CD4-positive, alpha-beta T cell (primary cell): ENCODE data around the gene ZNF638. TPM values are rescaled to one million over a fixed set of nuclear protein-coding genes. Genes with fewer than 3 reads are reported as not detected.
"Not testable (repeated sequence)": the region's sequence is repeated elsewhere in the genome, so short reads cannot be mapped to it uniquely, and the experiment has no call there.

Experiments used
- ATAC-seq: fragments of 200-7000 bp; cut with Tn5 transposase; one replicate; pipeline ENCODE4 v1.10.0; 2022; ENCODE audit warnings: mild to moderate bottlenecking; ENCODE audit not compliant: poor library complexity
- CTCF ChIA-PET: fragments of 350-600 bp; sonication (Branson Sonifier 250); formaldehyde crosslinking; loops from one replicate; lab custom pipeline; 2021; ENCODE audit warnings: antibody characterized with exemption, inconsistent platforms; lab: Charles Lee
- POLR2A ChIA-PET: fragments of 350-600 bp; sonication (Branson Sonifier 250); formaldehyde crosslinking; loops from one replicate; lab custom pipeline; 2021; ENCODE audit warnings: antibody characterized with exemption, inconsistent platforms; lab: Charles Lee
- DNase-seq, 14 experiments: peaks; one replicate each; pipeline ENCODE4 v3.0.0-alpha.2; 2013 to 2020; ENCODE audit warnings: mixed read lengths in 2 of 14
- H3K27ac ChIP-seq, 2 donors: one replicate each; pipeline versions ENCODE4 v1.5.1 to v1.7.0; 2013; ENCODE audit warnings: low read length in 2 of 2, low read depth in 1 of 2, mild to moderate bottlenecking in 1 of 2
- H3K27me3 ChIP-seq, 2 experiments: 1 replicate in 1 of 2; 2 replicates in 1 of 2; pipeline versions ENCODE4 v1.6.1 to v1.7.0; 2013; ENCODE audit warnings: low read length in 2 of 2, control low read depth in 1 of 2, mild to moderate bottlenecking in 1 of 2, moderate library complexity in 1 of 2; ENCODE audit not compliant: insufficient read depth in 2 of 2, control insufficient read depth in 1 of 2
- H3K36me3 ChIP-seq: one replicate; pipeline ENCODE4 v1.6.1; 2013; ENCODE audit warnings: low read length, control low read depth; ENCODE audit not compliant: insufficient read depth
- H3K4me1 ChIP-seq: one replicate; pipeline ENCODE4 v1.6.1; 2013; ENCODE audit warnings: low read length, control low read depth; ENCODE audit not compliant: insufficient read depth
- H3K4me3 ChIP-seq: one replicate; pipeline ENCODE4 v1.5.1; 2013; ENCODE audit warnings: mild to moderate bottlenecking, low read length, moderate library complexity
- H3K9me3 ChIP-seq, 2 experiments: 1 replicate in 1 of 2; 2 replicates in 1 of 2; pipeline versions ENCODE4 v1.6.1 to v1.7.0; 2013; ENCODE audit warnings: low read length in 2 of 2, mild to moderate bottlenecking in 2 of 2, control low read depth in 1 of 2, moderate library complexity in 1 of 2; ENCODE audit not compliant: control insufficient read depth in 1 of 2, insufficient read depth in 1 of 2
- H3K27ac Mint-ChIP-seq: one replicate; pipeline ENCODE4 v1.8.0; 2020; ENCODE audit warnings: mixed read lengths
- H3K27me3 Mint-ChIP-seq: one replicate; pipeline ENCODE4 v1.8.0; 2021; ENCODE audit warnings: mixed read lengths
- H3K36me3 Mint-ChIP-seq: one replicate; pipeline ENCODE4 v1.8.0; 2021; ENCODE audit warnings: low read depth, mixed read lengths
- H3K4me1 Mint-ChIP-seq: one replicate; pipeline ENCODE4 v1.8.0; 2021; ENCODE audit warnings: low read depth, mixed read lengths
- H3K4me3 Mint-ChIP-seq: one replicate; pipeline ENCODE4 v1.8.0; 2020; ENCODE audit warnings: mild to moderate bottlenecking, mixed read lengths
- H3K9me3 Mint-ChIP-seq: one replicate; pipeline ENCODE4 v1.8.0; 2020; ENCODE audit warnings: mixed read lengths
- CTCF ChIP-seq: fragments of 200-600 bp; IDR thresholded peaks from one replicate; pipeline ENCODE4 v1.8.0; 2022; ENCODE audit warnings: antibody characterized with exemption, mild to moderate bottlenecking
- intact Hi-C, 2 experiments: fragments of 100-400 bp; cut with DNase I in 1 of 2; cut with micrococcal nuclease in 1 of 2; formaldehyde crosslinking; loops; one replicate each; pipeline versions ENCODE4 v1.15.1 to v1.9.0; 2023 to 2025; cut with DNase I, micrococcal nuclease
- total RNA-seq, 174 experiments: library from RNA in 2 of 174; stranded (reverse) in 2 of 174; gene quantifications; one replicate each; pipeline ENCODE4 v1.2.3 and lab custom pipeline; 2021 to 2026

ZNF638 gene
- total RNA-seq, 2 experiments from 2014 or later = 77.8 to 86.4 TPM

GRCh38 chr2:71313016-71313766, 18.4 kb upstream of the ZNF638 start:
- TF ChIP-seq CTCF = no peak
- intact Hi-C loops = no loop called here
- H3K4me3 Mint-ChIP-seq = no peak overlapping the region
- ATAC-seq (no peak), DNase-seq (no peak)
- ChIA-PET POLR2A (no interaction called here), CTCF (no interaction called here)
- no peaks in the 10 kb centered on the region for H3K27me3 Mint-ChIP-seq
- H3K27ac Mint-ChIP-seq = no peak overlapping the region
- H3K9me3 Mint-ChIP-seq = peaks cover 11% of the 10 kb centered on the region
- H3K4me1 ChIP-seq = no peaks in the 10 kb centered on the region
- H3K36me3 Mint-ChIP-seq = no peaks in the 10 kb centered on the region
- H3K36me3 ChIP-seq = no peaks in the 10 kb centered on the region
- H3K4me3 ChIP-seq = no peak overlapping the region
- no peaks in the 10 kb centered on the region for H3K27me3 ChIP-seq
- peaks cover 0 to 4% of the 10 kb centered on the region in 2 experiments for H3K9me3 ChIP-seq
- no peaks in the 10 kb centered on the region for H3K4me1 Mint-ChIP-seq
- no peak overlapping the region for H3K27ac ChIP-seq

DNA sequence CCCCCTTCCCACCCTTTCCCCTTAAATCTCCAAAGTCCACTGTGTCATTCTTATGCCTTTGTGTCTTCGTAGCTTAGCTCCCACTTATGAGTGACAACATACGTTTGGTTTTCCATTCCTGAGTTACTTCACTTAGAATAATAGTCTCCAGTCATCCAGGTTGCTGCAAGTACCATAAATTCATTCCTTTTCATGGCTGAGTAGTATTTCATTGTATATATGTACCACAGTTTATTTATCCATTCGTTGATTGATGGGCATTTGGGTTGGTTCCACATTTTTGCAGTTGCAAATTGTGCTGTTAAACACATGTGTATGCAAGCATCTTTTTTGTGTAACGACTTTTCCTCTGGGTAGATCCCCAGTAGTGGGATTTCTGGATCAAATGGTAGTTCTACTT, 14.5 kb upstream of the ZNF638 start:
- H3K4me1 Mint-ChIP-seq = no peaks in the 10 kb centered on the region

GRCh38 chr2:71317900-71318299, 13.7 kb upstream of the ZNF638 start:
- H3K36me3 ChIP-seq, CTCF ChIA-PET, H3K27me3 ChIP-seq, H3K4me3 Mint-ChIP-seq, DNase-seq, H3K4me3 ChIP-seq, H3K27ac Mint-ChIP-seq, H3K4me1 Mint-ChIP-seq, ATAC-seq, H3K27ac ChIP-seq, intact Hi-C loops, POLR2A ChIA-PET, H3K4me1 ChIP-seq: not testable (repeated sequence)
- Mint-ChIP-seq H3K9me3 (peaks cover 38% of the 10 kb centered on the region), H3K36me3 (peaks cover 39% of the 10 kb centered on the region), H3K27me3 (peaks cover 21% of the 10 kb centered on the region)
- peaks cover 6 to 19% of the 10 kb centered on the region in 2 experiments for H3K9me3 ChIP-seq

More for the DNA sequence above, 14.5 kb upstream of the ZNF638 start:
- peaks cover 15% of the 10 kb centered on the region for H3K27me3 Mint-ChIP-seq
- ATAC-seq (no peak), DNase-seq (no peak)
- ChIA-PET POLR2A (no interaction called here), CTCF (no interaction called here)
- Histone ChIP-seq H3K27me3 (no peaks in the 10 kb centered on the region), H3K4me1 (no peaks in the 10 kb centered on the region), H3K4me3 (no peak overlapping the region), H3K36me3 (no peaks in the 10 kb centered on the region), H3K9me3 (peaks cover 6 to 16% of the 10 kb centered on the region in 2 experiments), H3K27ac (no peak overlapping the region)
- peaks cover 32% of the 10 kb centered on the region for H3K9me3 Mint-ChIP-seq
- peaks cover 32% of the 10 kb centered on the region for H3K36me3 Mint-ChIP-seq
- H3K27ac Mint-ChIP-seq = no peak overlapping the region
- TF ChIP-seq CTCF = no peak
- intact Hi-C loops = no loop called here
- H3K4me3 Mint-ChIP-seq = no peak overlapping the region
